HepG2 (cell line): Measurements from ENCODE around the gene NEK11. TPM values are rescaled to one million over a fixed set of nuclear protein-coding genes. Genes with fewer than 3 reads are reported as not detected.

ENCODE experiments used
- ATAC-seq: fragments of 200-7000 bp; cut with Tn5 transposase; 3 replicates; pipeline ENCODE4 v1.9.1; 2020; ENCODE audit warnings: mild to moderate bottlenecking, moderate library complexity
- BruUV-seq: library from RNA; stranded (reverse); fragments of 400-500 nt; replicated peaks from 2 replicates; lab custom pipeline; 2021; lab: Mats Ljungman, UMichigan
- CTCF ChIA-PET: fragments of 300-600 bp; formaldehyde crosslinking; extraction: SDS; loops from one replicate; lab custom pipeline; 2021; ENCODE audit warnings: low total read pairs, inconsistent platforms, low intra/inter-chr PET ratio; lab: Yijun Ruan, JAX
- POLR2A ChIA-PET: fragments of 350-600 bp; sonication (Branson Sonifier 250); formaldehyde crosslinking; loops from one replicate; lab custom pipeline; 2020; ENCODE audit warnings: antibody characterized with exemption, inconsistent platforms; lab: Yijun Ruan, JAX
- DNase-seq: peaks from one replicate; pipeline ENCODE4 v3.0.0-alpha.2; 2015; ENCODE audit warnings: low spot score
- FAIRE-seq: peaks from 3 replicates; lab custom pipeline; 2011; peaks lifted over from hg19 to GRCh38; lab: Jason Lieb, UNC
- H2AFZ ChIP-seq: one replicate; pipeline ENCODE4 v1.6.1; 2011; ENCODE audit warnings: low read length, inconsistent platforms
- H3K27ac ChIP-seq: fragments of 300-600 bp; 3 replicates; pipeline ENCODE4 v1.8.0; 2011; ENCODE audit warnings: mixed run types, mild to moderate bottlenecking, mixed read lengths, low read length, inconsistent platforms; ENCODE audit not compliant: insufficient read depth; ENCODE audit errors: extremely low read length
- H3K27me3 ChIP-seq, 2 experiments: fragments of 200-600 bp in 1 of 2; 2 replicates in 1 of 2; 3 replicates in 1 of 2; pipeline versions ENCODE4 v1.6.0 to v1.8.0; 2011; ENCODE audit warnings: low read length in 2 of 2, mild to moderate bottlenecking in 2 of 2, moderate library complexity in 2 of 2, inconsistent platforms in 1 of 2; ENCODE audit not compliant: insufficient read depth in 2 of 2, control insufficient read depth in 1 of 2
- H3K36me3 ChIP-seq, 2 experiments: fragments of 200-600 bp in 1 of 2; replicated peaks in 1 of 2; 2 replicates in 1 of 2; 3 replicates in 1 of 2; pipeline versions ENCODE4 v1.5.1 to v1.8.0; 2011; ENCODE audit warnings: low read length in 2 of 2, inconsistent platforms in 1 of 2; ENCODE audit not compliant: insufficient read depth in 2 of 2, control insufficient read depth in 1 of 2
- H3K4me1 ChIP-seq: 2 replicates; pipeline ENCODE4 v1.5.1; 2012; ENCODE audit warnings: low read length, inconsistent platforms; ENCODE audit not compliant: insufficient read depth
- H3K4me2 ChIP-seq: 2 replicates; pipeline ENCODE4 v1.6.0; 2011; ENCODE audit warnings: low read depth, low read length, inconsistent platforms
- H3K4me3 ChIP-seq, 3 experiments: fragments of 200-600 bp in 1 of 3; sonication (generic), shearing (Covaris generic) in 1 of 3; replicated peaks in 1 of 3; 2 replicates each; pipeline ENCODE4 v1.5.1; 2011 to 2016; ENCODE audit warnings: low read length in 3 of 3, inconsistent platforms in 2 of 3, low read depth in 2 of 3, mild to moderate bottlenecking in 2 of 3, control low read depth in 1 of 3, mixed read lengths in 1 of 3; ENCODE audit not compliant: insufficient read depth in 1 of 3
- H3K79me2 ChIP-seq: one replicate; pipeline ENCODE4 v1.6.1; 2011; ENCODE audit warnings: low read length, inconsistent platforms; ENCODE audit not compliant: insufficient read depth
- H3K9ac ChIP-seq: 2 replicates; pipeline ENCODE4 v1.6.0; 2011; ENCODE audit warnings: mild to moderate bottlenecking, low read depth, low read length, inconsistent platforms; ENCODE audit not compliant: insufficient read depth
- H3K9me3 ChIP-seq: 2 replicates; pipeline ENCODE4 v1.5.1; 2012; ENCODE audit warnings: mild to moderate bottlenecking, low read length
- H4K20me1 ChIP-seq: 2 replicates; pipeline ENCODE4 v1.6.0; 2011; ENCODE audit warnings: inconsistent platforms, mild to moderate bottlenecking, low read length, moderate library complexity; ENCODE audit not compliant: insufficient read depth
- ARID2 ChIP-seq: sonication (generic); formaldehyde crosslinking; IDR thresholded peaks from 2 replicates; pipeline ENCODE4 v1.8.1; 2022; ENCODE audit warnings: mild to moderate bottlenecking, missing genetic modification reagents, borderline replicate concordance
- ARNT ChIP-seq: fragments of 450-650 bp; IDR thresholded peaks from 2 replicates; pipeline ENCODE4 v1.6.1; 2017
- DPF2 ChIP-seq: sonication (generic); formaldehyde crosslinking; IDR thresholded peaks from 2 replicates; pipeline ENCODE4 v1.4.0; 2020; ENCODE audit warnings: mild to moderate bottlenecking, low read depth, missing genetic modification reagents, borderline replicate concordance
- ESRRA ChIP-seq: sonication (generic); formaldehyde crosslinking; IDR thresholded peaks from 2 replicates; pipeline ENCODE4 v1.5.1; 2020; ENCODE audit warnings: mild to moderate bottlenecking, low read depth, missing genetic modification reagents
- ETS1 ChIP-seq: sonication (generic); formaldehyde crosslinking; IDR thresholded peaks from 2 replicates; pipeline ENCODE4 v1.4.0; 2020; ENCODE audit warnings: missing genetic modification reagents
- MXD4 ChIP-seq: IDR thresholded peaks from 2 replicates; pipeline ENCODE4 v1.6.1; 2016; ENCODE audit warnings: mild to moderate bottlenecking, missing biosample characterization, missing genetic modification reagents
- POGK ChIP-seq: sonication (generic); formaldehyde crosslinking; conservative IDR thresholded peaks from 2 replicates; pipeline ENCODE4 v1.8.0; 2022; ENCODE audit warnings: mild to moderate bottlenecking, moderate library complexity, missing genetic modification reagents
- SNAI1 ChIP-seq: sonication (generic); formaldehyde crosslinking; IDR thresholded peaks from 2 replicates; pipeline ENCODE4 v1.5.0; 2020; ENCODE audit warnings: mild to moderate bottlenecking, missing genetic modification reagents, borderline replicate concordance
- SSRP1 ChIP-seq: IDR thresholded peaks from 2 replicates; pipeline ENCODE4 v1.6.1; 2016; ENCODE audit warnings: control low read depth
- ZFP36 ChIP-seq: fragments of 150-350 bp; IDR thresholded peaks from 2 replicates; pipeline ENCODE4 v1.6.1; 2018; ENCODE audit warnings: borderline replicate concordance, low read length, low read depth; ENCODE audit not compliant: partially characterized antibody
- ZNF569 ChIP-seq: sonication (generic); formaldehyde crosslinking; IDR thresholded peaks from 2 replicates; pipeline ENCODE4 v1.5.0; 2020; ENCODE audit warnings: mild to moderate bottlenecking, missing genetic modification reagents, moderate library complexity, borderline replicate concordance
- WGBS: methylation state at CpG from one replicate; pipeline ENCODE4 v1.1.6; 2017; ENCODE audit warnings: low lambda C conversion rate; 5-methylcytosine and 5-hydroxymethylcytosine counted together
- in situ Hi-C: cut with HindIII; loops from 2 replicates; pipeline ENCODE4 v1.10.0; 2017; ENCODE audit warnings: low pct_unique_long_range_greater_than_20kb; ENCODE audit not compliant: extremely low pct_ligation_motif_present
- intact Hi-C: fragments of 100-400 bp; cut with micrococcal nuclease; formaldehyde crosslinking; loops from one replicate; pipeline ENCODE4 v1.10.0; 2022; ENCODE audit not compliant: unreplicated experiment
- polyA plus RNA-seq, 8 experiments: library from polyadenylated mRNA; depleted of rRNA in 3 of 8; stranded (reverse) in 7 of 8; unstranded in 1 of 8; fragments of >200 nt; fragmentation: Illumina TruSeq in 4 of 8; extraction: Trizol in 4 of 8; gene quantifications; 2 replicates each; pipeline versions ENCODE4 v1.2.1 to v1.2.3, GENCODE V29; 2011 to 2016; ENCODE audit warnings: low read depth in 4 of 8, missing spikeins in 1 of 8, mixed read lengths in 1 of 8; ENCODE audit not compliant: insufficient read depth in 1 of 8
- total RNA-seq, 5 experiments: library from RNA; depleted of rRNA; stranded (reverse); fragments of >200 nt; fragmentation: Illumina TruSeq; extraction: Trizol; gene quantifications; 2 replicates each; pipeline ENCODE4 v1.2.3, GENCODE V29; 2016; ENCODE audit warnings: low read depth in 1 of 5
- TF ChIP-seq, protein P1 (sequence below): sonication (generic); formaldehyde crosslinking; IDR thresholded peaks from 2 replicates; pipeline ENCODE4 v1.5.0; 2020; ENCODE audit warnings: mild to moderate bottlenecking, missing genetic modification reagents, moderate library complexity
- TF ChIP-seq, protein P2 (sequence below): IDR thresholded peaks from 2 replicates; pipeline ENCODE4 v1.6.1; 2012; ENCODE audit warnings: low read length, improper control_type of control experiment

Gene NEK11
- total and polyA plus RNA-seq, 2 of the 13 experiments (the other 11 are each of a cell fraction or from before 2014, with no cell fraction given): 0.95 to 2.2 TPM

GRCh38 chr3:131169331-131169730 is 142.7 kb downstream of the NEK11 start (continued):
- TF ChIP-seq, protein P1, sequence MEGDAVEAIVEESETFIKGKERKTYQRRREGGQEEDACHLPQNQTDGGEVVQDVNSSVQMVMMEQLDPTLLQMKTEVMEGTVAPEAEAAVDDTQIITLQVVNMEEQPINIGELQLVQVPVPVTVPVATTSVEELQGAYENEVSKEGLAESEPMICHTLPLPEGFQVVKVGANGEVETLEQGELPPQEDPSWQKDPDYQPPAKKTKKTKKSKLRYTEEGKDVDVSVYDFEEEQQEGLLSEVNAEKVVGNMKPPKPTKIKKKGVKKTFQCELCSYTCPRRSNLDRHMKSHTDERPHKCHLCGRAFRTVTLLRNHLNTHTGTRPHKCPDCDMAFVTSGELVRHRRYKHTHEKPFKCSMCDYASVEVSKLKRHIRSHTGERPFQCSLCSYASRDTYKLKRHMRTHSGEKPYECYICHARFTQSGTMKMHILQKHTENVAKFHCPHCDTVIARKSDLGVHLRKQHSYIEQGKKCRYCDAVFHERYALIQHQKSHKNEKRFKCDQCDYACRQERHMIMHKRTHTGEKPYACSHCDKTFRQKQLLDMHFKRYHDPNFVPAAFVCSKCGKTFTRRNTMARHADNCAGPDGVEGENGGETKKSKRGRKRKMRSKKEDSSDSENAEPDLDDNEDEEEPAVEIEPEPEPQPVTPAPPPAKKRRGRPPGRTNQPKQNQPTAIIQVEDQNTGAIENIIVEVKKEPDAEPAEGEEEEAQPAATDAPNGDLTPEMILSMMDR (CRISPR knock-in tag): no peak
- TF ChIP-seq ETS1 (CRISPR knock-in tag): no peak
- TF ChIP-seq POGK: no peak

- no peak for FAIRE-seq
- H4K20me1 ChIP-seq: no peaks in the 10 kb centered on the region
- WGBS: 24% methylated on average over 3 of the region's 3 CpGs
- H3K36me3 ChIP-seq: no peaks in the 10 kb centered on the region
- ChIA-PET POLR2A (no interaction called here), CTCF (no interaction called here)
- H3K79me2 ChIP-seq: no peaks in the 10 kb centered on the region
- intact Hi-C loops: no loop called here
- H3K4me3 ChIP-seq: no peak overlapping the region
- no peak overlapping the region for H3K27ac ChIP-seq
- H3K9me3 ChIP-seq: no peaks in the 10 kb centered on the region
- H3K27me3 ChIP-seq: no peaks in the 10 kb centered on the region
- H3K9ac ChIP-seq: no peak overlapping the region
- DNase-seq: no peak
- in situ Hi-C loops: no loop called here
- no peaks in the 10 kb centered on the region for H3K4me1 ChIP-seq
- no peak for ATAC-seq
- BruUV-seq: no TSS peak
- H3K4me2 ChIP-seq: no peak overlapping the region
- H2AFZ ChIP-seq: no peak overlapping the region
- no peak for TF ChIP-seq ZNF569
- no peak for TF ChIP-seq DPF2 (CRISPR knock-in tag)
- TF ChIP-seq ZFP36: no peak
- TF ChIP-seq ARID2 (CRISPR knock-in tag): no peak
- TF ChIP-seq, protein P2, sequence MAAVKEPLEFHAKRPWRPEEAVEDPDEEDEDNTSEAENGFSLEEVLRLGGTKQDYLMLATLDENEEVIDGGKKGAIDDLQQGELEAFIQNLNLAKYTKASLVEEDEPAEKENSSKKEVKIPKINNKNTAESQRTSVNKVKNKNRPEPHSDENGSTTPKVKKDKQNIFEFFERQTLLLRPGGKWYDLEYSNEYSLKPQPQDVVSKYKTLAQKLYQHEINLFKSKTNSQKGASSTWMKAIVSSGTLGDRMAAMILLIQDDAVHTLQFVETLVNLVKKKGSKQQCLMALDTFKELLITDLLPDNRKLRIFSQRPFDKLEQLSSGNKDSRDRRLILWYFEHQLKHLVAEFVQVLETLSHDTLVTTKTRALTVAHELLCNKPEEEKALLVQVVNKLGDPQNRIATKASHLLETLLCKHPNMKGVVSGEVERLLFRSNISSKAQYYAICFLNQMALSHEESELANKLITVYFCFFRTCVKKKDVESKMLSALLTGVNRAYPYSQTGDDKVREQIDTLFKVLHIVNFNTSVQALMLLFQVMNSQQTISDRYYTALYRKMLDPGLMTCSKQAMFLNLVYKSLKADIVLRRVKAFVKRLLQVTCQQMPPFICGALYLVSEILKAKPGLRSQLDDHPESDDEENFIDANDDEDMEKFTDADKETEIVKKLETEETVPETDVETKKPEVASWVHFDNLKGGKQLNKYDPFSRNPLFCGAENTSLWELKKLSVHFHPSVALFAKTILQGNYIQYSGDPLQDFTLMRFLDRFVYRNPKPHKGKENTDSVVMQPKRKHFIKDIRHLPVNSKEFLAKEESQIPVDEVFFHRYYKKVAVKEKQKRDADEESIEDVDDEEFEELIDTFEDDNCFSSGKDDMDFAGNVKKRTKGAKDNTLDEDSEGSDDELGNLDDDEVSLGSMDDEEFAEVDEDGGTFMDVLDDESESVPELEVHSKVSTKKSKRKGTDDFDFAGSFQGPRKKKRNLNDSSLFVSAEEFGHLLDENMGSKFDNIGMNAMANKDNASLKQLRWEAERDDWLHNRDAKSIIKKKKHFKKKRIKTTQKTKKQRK: no peak
- TF ChIP-seq SSRP1 (CRISPR knock-in tag): no peak
- no peak for TF ChIP-seq ESRRA (CRISPR knock-in tag)
- TF ChIP-seq ARNT: no peak
- TF ChIP-seq SNAI1 (CRISPR knock-in tag): no peak
- TF ChIP-seq MXD4 (CRISPR knock-in tag): no peak
These were observed 146.0 kb downstream of the NEK11 start for GRCh38 chr3:131172502-131173200.
